Hindlimb muscle (tissue), 1 donor: ENCODE results near the gene ALG14. TPM values are rescaled to one million over a fixed set of nuclear protein-coding genes. Genes with fewer than 3 reads are reported as not detected.
"Not testable (repeated sequence)": the region's sequence is repeated elsewhere in the genome, so short reads cannot be mapped to it uniquely, and the experiment has no call there.

Experiments used
- DNase-seq: peaks from one replicate; pipeline ENCODE4 v3.0.0-alpha.2; 2013
- polyA plus RNA-seq: library from polyadenylated mRNA; unstranded; fragments of 120-200 nt; gene quantifications from one replicate; pipeline ENCODE4 v1.2.1, GENCODE V29; 2013; ENCODE audit not compliant: insufficient read length

ALG14 gene
- polyA plus RNA-seq, 1 donor: 5.5 TPM

- no peak for DNase-seq
Measured at GRCh38 chr1:94951509-94952208, 121.1 kb downstream of the ALG14 start.

GRCh38 chr1:94951046-94951445, 121.7 kb downstream of the ALG14 start:
- no peak for DNase-seq

GRCh38 chr1:94949681-94950661, 122.8 kb downstream of the ALG14 start:
- DNase-seq: no peak

GRCh38 chr1:94947437-94947836, 125.3 kb downstream of the ALG14 start:
- no peak for DNase-seq

- DNase-seq: no peak
Measured at GRCh38 chr1:94946886-94947285, 125.9 kb downstream of the ALG14 start.

- no peak for DNase-seq
Measured at GRCh38 chr1:94942171-94943128, 130.3 kb downstream of the ALG14 start.

- not testable (repeated sequence) for DNase-seq
Measured at GRCh38 chr1:94941480-94941879, 131.3 kb downstream of the ALG14 start.

GRCh38 chr1:94940738-94941137, 132.0 kb downstream of the ALG14 start:
- DNase-seq: no peak

- no peak for DNase-seq
Measured at GRCh38 chr1:94937820-94938219, 134.9 kb downstream of the ALG14 start.

- no peak for DNase-seq
Measured at GRCh38 chr1:94936861-94937620, 135.7 kb downstream of the ALG14 start.

GRCh38 chr1:94935476-94935875, 137.3 kb downstream of the ALG14 start:
- DNase-seq: no peak

GRCh38 chr1:94935034-94935433, 137.7 kb downstream of the ALG14 start:
- DNase-seq: no peak

- DNase-seq: no peak
Measured at GRCh38 chr1:94934551-94934950, 138.2 kb downstream of the ALG14 start.

GRCh38 chr1:94931254-94931841, 141.4 kb downstream of the ALG14 start:
- DNase-seq: no peak

GRCh38 chr1:94929351-94930217, 143.2 kb downstream of the ALG14 start:
- no peak for DNase-seq

GRCh38 chr1:94928293-94928939, 144.3 kb downstream of the ALG14 start:
- no peak for DNase-seq

- peak; percentile 65 for DNase-seq
Measured at GRCh38 chr1:94927405-94928175, 145.2 kb downstream of the ALG14 start.

GRCh38 chr1:94926915-94927404, 145.8 kb downstream of the ALG14 start, which contains the start of gene CNN3:
TSS of gene CNN3 (minus strand) at chr1:94927110. CDS start at chr1:94926894, 216 bp downstream.
- DNase-seq: peak; percentile 95
